ENCODE measurements around the gene ABCG4.

GRCh38 chr11:119188067-119188466, 39.2 kb downstream of the ABCG4 start:
- TF ChIP-seq EZH2 (IDR thresholded peaks at IDR 0.05; ENCODE audit: borderline replicate concordance, insufficient read depth, low read depth, low read length, poor library complexity, severe bottlenecking) = no peak
- TF ChIP-seq, protein P1, sequence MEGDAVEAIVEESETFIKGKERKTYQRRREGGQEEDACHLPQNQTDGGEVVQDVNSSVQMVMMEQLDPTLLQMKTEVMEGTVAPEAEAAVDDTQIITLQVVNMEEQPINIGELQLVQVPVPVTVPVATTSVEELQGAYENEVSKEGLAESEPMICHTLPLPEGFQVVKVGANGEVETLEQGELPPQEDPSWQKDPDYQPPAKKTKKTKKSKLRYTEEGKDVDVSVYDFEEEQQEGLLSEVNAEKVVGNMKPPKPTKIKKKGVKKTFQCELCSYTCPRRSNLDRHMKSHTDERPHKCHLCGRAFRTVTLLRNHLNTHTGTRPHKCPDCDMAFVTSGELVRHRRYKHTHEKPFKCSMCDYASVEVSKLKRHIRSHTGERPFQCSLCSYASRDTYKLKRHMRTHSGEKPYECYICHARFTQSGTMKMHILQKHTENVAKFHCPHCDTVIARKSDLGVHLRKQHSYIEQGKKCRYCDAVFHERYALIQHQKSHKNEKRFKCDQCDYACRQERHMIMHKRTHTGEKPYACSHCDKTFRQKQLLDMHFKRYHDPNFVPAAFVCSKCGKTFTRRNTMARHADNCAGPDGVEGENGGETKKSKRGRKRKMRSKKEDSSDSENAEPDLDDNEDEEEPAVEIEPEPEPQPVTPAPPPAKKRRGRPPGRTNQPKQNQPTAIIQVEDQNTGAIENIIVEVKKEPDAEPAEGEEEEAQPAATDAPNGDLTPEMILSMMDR (IDR thresholded peaks at IDR 0.05) = no peak
